HG02759 (cell line): ENCODE data around the gene APOL2.
"Not testable (repeated sequence)": the region's sequence is repeated elsewhere in the genome, so short reads cannot be mapped to it uniquely, and the experiment has no call there.

Experiments used
- ATAC-seq: cut with Tn5 transposase; IDR thresholded peaks from one replicate; pipeline ENCODE4 v1.9.1; 2021; ENCODE audit warnings: mild to moderate bottlenecking, moderate library complexity; ENCODE audit not compliant: unreplicated experiment

The APOL2 gene

DNA sequence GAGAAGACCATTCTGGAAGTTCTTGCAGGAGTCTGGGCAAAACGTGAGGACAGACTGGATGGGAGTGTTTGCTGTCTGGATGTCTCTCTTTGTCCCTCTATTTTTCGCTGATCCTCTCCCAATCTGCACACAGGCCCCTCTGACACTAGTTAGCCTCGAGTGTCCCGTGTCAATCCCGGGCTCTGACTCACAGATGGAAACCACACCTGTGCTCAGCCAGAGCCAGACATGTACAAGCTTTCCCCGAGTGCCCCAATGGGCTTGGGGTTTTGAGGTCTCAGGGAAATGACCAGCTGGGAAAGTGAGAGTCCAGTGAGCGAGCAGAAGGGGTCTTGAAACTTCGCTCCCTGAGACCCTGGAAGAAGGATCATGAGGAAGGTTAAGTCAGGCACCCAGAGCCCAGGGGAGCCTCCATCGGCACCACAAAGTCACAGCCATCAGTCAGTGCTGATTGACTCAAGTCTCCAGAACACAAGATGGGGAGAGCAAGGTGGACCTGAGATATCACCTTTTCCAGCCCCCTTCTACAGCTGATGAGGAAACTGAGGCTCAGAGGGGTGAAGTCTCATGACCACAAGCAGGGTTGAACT is 13.9 kb downstream of the APOL2 start:
- no peak for ATAC-seq

DNA sequence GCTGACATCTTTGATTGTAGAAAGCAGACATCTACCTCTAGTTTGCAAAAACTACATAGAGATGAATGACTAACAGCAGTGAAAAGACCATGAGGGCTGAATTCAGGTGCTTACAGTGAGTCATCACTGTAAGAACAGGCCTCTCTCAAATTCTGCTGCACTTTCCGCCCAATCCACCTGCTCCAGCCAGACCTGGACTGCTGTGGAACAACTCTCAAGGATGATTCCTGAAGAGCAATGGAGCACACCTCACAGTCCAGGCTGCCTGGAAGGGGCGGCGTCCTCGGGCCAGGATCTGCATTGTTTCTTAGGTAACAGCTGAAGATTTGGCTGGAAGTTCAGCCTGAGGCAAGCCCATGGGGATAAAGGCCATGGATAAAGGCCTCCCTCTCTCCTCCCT is 15.1 kb downstream of the APOL2 start:
- ATAC-seq: no peak

DNA sequence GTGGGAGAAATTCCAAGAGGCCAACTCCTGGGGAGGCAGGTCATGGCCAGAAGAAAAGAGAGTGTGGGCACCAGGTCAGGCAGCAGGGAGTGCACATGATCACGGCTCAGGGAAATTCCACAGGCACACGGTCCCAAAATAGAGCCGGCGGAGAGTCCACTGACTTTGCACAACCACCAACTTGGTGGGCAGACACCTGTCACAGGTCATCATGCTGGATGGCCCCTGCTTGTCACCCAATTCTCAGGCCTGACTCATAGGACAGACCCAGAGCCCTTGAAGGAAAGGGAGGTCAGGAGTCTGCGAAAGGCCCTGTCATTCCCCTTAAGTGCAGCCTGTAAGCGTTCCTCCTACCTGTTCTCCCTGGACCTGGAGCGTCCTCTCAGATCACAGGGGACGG is 15.8 kb downstream of the APOL2 start:
- ATAC-seq: no peak

DNA sequence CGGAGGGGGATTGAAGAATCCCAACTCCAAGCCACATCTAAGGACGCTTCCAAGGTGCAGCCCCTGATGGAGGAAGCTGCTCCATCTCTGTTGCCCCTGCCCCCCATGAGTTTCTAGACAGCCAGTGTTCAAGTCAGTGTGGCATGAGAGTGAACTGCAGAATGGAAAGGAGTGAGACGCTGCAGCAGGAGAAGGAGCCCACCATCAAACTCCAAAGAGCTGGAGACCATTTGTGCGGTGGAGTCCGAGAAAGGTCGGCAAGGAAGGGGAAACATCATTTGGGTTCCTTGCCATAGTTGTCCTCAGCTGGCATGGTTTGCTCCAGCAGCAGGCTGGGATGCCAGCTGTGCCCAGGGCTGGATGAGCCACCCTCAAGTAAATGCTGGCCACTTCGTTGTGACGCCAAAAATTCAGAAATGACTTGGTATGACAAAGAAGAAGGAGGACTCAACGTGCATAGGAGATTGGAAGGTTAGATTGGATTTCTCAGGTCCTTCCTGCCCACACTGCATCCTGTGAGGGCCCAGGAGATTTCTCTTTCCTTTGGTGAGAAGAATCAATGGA is 16.4 kb downstream of the APOL2 start:
- ATAC-seq: no peak

DNA sequence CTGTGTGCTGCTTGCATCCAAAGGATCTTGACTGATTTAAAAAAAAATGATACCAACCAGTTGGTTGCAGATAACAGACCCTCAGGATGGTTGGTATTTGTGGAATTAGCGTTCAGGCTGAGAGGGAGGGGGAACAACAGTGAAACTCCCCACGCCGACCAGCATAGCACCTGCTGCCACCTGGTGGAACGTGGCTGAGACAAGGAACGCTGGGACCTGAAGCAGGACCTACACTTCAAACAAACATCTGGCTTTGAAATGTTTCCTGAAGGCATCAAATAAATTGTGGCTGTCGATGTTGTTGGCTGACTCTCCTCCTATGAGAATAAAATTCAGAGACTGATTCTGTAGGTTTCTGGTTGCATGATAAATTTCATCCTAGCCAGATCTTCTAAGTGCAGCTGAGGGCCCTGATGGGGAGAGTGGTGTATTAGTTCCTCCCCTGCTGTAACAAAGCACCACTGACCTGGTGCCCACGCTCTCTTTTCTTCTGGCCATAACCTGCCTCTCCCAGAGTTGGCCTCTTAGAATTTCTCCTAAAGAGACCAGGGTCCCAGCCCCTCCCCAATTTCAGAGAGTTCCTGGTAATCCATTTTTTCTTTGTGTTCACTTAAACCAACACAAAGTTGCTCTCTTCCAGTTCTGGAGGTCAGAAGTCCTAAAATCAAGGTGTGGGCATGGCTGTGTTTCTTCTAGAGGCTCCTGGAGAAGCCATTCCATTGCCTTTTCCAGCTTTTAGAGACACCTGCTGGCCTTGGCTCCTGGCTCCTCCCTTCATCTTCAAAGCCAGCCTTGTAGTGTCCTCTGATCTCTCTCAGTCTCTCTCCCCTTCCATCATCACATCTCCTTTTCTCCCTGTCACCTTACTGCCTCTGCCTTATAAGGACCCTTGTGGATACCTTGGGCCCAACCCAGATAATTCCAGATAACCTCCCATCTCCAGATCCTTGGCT is 17.3 kb downstream of the APOL2 start:
- ATAC-seq: no peak

DNA sequence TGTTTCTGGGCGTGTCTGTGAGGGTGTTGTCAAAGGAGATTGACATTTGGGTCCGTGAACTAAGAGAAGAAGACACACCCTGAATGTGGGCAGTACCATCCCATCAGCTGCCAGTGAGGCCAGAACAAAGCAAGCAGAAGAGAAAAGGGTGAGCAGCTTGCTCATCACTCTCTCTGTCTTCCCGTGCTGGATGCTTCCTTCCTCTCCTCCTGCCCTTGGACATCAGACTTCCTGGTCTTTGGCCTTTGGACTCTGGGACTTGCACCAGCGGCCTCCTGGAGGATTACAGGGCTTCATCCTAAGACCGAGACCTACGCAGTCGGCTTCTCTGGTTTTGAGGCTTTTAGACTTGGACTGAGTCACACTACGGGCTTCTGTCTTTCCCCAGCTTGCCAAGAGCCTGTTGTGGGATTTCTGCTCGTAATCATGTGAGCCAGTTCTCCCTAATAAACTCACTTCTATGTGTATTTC is 18.8 kb downstream of the APOL2 start:
- no peak for ATAC-seq

DNA sequence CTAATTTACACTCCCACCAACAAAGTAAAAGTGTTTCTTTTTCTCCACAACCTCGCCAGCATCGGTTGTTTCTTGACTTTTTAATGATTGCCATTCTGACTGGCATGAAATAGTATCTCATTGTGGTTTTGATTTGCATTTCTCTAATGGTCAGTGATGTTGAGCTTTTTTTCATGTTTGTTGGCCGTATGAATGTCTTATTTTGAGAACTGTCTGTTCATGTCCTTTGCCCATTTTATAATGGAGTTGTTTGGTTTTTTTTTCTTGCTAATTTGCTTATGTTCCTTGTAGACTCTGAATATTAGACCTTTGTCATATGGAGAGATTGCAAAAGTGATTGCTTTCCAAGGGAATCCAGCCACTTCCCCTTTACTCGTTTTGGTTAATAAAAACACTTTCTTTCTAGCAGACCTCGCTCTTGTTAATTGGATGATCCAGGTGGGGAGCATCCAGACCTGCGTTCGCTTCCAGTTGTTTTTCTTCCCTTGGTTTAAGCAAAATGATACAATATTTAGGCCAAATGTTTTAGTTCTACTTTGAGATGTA is 20.6 kb downstream of the APOL2 start:
- no peak for ATAC-seq

DNA sequence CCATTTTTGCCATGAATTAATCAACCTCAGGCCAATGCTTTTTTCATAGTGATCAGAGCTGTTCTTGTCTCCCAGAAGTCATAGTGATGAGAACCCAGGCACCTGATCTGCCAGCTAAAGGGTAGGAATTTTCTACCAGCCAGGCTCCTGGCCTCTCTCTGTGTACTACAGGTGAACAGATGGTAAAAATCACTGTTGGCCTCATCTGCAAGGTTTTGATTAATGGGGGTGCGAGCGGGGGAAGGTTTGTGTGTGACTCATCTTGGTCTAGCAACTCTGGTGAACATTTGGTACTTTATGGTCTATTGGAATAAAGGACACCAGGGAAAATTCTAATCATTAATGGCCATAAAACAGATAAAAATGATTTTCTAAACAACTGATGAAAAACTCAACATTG is 23.3 kb downstream of the APOL2 start:
- ATAC-seq: no peak

DNA sequence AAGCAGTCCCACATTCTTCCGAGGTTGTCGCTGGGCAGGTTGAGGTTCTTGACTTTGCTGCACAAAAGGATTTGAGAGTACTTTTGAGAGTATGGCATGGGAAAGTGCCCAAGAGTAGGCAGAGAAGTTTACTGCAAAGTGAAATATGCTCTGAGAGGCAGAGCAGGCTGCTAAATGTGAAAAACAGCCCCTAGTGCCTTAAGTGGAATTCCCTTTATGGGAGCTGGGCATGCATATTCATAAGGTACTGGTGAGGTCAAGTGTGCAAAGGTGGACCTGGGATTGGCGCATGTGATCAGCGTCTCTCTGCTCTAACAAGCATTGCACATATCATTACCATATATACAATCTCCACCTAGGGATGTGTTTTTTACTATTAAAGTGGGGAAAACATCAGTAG is 25.7 kb downstream of the APOL2 start:
- ATAC-seq: no peak

DNA sequence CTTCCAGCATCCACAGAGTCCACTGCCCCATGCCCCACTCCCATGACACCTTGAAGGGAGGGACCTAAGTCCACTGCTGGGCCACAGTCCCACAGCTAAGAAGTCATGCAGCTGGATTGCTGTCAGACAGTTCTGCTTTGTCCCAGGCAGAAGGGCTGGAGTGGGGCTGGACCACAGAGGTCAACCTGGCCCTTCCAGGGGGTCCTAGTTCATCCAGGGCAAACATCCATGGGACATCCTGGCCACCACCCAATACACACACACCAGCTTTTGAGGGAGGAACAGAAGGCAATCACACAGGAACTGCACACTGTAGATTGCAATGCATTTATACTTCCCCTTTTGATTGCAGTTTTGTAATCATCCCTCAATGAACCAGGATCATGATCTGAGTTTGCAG is 26.4 kb downstream of the APOL2 start:
- ATAC-seq: no peak

DNA sequence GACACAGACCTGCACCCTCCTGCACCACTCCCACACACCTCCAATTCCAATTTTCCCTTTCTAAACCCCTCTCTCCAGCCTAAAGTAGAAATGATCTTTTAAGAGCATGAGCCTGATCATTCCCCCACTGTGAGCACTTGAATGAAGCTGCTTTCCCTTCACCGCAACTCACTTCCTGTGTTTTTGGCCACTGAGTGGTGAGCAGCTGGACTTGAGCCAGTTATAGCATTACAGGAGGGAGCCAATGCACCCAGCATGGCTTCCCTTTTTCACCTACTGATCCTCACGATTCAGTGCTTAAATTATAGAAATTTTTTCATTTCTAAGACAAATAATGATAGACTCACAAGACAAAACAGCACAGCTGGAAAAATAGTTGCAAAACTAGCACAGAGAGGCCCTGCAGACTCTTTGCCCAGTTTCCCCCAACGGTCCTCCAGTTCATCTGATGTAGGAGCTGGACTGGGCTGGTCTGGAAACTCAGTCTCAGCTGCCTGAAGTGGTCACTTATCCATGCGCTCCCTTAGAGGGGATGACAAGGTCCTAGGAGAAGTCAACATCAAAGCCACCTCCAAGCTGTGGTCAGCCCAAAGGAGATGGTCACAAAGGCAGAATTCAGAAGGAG is 28.0 kb downstream of the APOL2 start:
- ATAC-seq: no peak

DNA sequence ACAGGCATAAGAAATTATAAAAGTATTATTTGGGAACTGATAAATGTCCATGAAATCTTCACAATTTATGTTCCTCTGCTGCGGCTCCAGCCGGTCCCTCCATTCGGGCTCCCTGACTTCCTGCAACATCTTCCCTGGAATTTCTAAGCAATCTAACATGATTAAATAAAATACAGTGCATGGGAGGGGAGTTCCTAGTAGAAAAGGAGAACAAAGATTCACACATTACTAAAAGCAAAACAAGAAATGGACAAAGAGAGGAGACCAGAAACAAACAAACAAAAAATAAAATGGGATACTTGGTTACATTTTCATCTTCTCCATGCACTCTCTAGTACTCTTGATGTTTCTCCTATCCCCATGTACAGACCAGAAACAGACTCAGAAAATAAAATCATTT is 29.1 kb downstream of the APOL2 start:
- ATAC-seq: no peak

DNA sequence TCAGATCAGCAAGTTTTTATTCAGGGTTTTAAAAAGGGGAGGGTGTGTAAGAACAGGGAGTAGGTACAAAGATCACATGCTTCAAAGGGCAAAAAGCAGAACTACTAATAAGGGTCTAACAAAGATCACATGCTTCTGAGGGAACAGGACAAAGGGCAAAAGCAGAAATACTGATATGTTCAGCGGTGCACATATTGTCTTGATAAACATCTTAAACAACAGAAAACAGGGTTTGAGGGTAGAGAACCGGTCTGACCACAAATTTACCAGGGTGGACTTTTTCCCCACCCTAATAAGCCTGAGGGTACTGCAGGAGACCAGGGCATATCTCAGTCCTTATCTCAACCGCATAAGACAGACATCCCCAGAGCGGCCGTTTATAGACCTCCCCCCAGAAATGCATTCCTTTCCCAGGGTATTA is 29.8 kb downstream of the APOL2 start:
- not testable (repeated sequence) for ATAC-seq

DNA sequence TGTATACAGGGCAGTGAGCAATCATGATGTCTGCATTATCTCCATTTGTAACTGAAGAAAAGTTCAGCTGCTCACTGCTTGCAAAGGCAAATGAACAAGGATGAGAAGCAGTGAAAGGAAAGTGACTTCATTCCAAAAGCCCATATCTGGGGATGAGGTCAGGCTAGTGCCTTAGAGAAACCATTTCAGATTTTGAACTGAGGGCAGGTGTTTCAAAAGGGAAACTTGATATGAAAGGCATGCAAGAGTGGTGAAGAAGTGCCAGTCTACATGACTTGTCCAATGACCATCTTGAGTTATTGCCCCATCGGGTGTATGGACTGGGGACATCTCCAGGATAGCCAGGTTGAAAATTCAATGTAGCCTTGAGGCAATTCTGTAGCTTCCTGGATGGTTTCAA is 30.4 kb downstream of the APOL2 start:
- ATAC-seq: no peak

DNA sequence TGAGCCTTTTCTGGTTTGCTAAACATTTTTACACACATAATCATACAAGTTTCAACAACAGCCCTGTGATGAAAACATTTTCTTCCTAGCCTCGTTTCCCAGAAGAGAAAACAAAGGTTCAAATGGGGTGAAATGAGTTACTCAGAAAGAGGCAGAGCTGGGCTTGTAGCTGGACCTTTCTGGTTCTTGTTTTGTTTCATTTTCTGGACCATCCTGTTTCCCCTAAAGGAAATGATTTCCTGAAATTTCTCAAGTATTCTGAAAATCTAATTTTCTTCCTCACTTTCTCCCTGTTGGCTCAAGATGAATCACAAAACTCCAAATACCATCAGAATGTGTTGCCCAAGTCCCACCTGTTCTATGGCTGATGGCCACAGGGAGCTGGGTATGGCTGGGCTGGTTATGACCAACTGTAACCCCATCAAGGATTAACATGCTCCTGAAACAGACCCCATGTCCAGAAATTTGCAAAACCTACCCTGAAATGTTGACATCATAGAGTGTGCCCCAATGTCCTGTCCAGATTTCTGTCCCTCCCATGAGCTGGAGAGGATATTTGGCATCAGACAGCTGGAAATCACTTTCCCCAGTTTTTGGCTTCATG is 31.1 kb downstream of the APOL2 start:
- no peak for ATAC-seq

DNA sequence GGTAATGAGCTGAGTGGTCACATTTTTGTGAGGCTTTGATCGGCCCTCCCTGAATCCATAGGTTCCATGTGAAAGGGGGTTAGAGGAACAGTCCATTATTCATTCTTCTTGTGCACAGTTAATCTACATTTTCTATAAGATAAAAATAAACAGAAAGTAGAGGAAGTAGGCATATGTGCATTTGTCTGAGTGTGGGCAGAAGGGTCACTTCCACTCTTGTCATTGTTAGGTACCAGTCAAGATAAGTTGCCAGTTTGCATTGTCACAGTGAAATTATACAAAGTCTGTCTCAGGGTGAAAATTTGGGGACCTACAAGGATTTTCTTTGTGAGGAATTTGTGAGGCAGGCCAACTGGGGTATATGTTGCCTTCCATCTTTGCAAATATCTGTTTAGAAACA is 33.1 kb downstream of the APOL2 start:
- no peak for ATAC-seq

DNA sequence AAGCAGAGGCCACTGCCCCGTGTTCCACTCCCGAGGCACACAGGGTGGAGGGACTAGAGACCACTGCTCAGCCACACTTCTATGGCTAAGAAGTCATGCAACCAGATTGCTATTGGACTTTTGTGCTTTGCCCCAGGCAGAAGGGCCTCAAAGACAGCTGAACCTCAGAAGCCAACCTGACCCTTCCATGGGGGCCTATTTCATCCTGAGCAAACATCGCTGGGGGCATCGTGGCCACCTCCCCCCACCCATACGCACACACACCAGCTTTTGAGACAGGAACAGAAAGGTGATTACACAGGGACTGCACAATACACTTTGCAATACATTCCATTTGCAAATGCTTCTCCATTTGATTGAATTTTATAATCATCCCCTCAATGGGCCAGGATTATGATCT is 33.8 kb downstream of the APOL2 start:
- ATAC-seq: not testable (repeated sequence)

DNA sequence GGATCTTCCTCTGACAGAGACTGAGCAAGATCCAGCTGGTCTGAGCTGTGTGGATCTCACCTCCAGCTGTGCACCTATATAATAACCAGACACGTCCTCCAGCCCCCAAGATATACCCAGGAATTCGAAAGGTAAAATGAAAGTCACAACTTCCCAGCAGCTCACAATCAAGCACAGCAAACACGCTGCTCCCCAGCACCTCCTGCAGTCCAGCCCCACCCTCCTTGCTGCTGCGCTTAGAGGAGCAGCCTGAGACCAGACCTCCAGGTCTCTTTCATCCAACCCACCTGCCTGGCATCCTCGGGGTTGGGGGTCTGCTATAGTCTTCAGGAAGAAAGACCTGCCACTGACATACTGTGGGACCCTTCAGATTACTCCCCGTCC is 34.7 kb downstream of the APOL2 start:
- no peak for ATAC-seq

DNA sequence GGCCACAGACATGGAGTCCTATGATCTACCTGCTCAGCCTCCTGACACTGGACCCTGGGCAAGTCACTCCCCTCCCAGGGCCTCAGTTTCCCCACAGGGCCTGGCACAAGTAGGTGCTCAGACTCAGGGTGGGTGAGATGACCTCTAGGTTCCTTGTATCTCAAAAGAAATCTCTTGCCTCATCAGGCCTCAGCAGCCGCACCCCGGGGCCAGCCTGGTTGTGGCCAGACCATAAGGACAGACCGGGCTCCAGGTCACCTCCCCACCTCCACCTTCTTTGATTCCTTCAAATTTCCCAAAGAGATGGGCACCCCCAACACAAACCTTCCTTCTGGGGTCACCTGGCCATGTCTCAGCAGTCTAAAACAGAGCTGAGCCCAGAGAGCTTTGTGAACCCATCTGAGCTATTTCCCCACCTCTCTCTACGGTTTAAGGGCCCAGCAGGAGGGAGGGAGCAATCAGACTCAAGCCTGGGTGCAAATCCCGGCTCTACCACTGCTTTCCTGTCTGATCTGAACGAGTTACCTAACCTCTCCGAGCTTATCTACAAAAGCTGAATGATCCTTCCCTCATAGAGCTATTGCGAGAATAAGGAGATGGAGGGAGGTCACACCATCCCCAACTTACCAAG is 35.2 kb downstream of the APOL2 start:
- no peak for ATAC-seq

DNA sequence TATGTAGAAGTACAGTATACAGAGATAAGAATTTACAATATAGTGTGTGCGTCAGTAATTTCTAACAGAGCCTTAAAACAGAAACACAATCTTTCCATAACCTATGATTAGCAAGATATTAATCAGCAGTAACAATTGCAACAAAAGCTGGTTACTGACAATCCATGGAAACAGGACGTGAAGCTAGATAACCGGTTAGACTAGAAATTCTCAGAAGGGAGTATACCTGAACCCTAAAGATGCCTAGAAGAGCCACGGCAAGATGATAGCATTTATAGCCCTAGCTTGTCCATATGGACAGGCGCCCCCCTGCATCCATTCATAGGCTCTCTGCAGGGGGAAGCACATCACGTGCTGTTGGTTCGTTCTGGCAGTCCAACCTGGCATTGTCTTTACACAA is 35.9 kb downstream of the APOL2 start:
- not testable (repeated sequence) for ATAC-seq
